Measurements from ENCODE around the gene CLINT1. TPM values are rescaled to one million over a fixed set of nuclear protein-coding genes. Genes with fewer than 3 reads are reported as not detected.

Gene CLINT1
- total RNA-seq, 1 donor from 2014 or later = 72.9 TPM

DNA sequence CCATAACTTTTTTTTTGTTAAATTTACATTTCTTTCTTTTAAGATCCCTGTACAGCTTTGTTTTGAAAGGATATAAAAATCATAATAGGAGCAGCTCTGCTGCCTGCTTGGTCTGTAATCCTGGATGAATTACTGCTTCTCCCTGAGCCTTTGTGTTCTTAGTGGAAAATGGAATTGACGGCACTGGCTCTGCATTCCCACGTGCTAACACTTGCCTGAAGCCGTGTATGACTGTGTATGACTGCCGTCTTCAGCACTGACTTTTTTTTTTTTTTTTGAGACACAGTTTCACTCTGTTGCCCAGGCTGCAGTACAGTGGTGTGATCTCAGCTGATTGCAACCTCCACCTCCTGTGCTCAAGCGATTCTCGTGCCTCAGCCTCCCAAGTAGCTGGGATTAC, 123.0 kb downstream of the CLINT1 start:
- peaks cover 10% of the 10 kb centered on the region for H3K36me3 Mint-ChIP-seq (ENCODE audit: low read depth, unreplicated experiment)
- no peak for DNase-seq (ENCODE audit: low spot score)
- H3K4me1 Mint-ChIP-seq (ENCODE audit: unreplicated experiment) = peaks cover 9% of the 10 kb centered on the region
- H3K27me3 Mint-ChIP-seq (ENCODE audit: unreplicated experiment) = peaks cover 4% of the 10 kb centered on the region
- H3K27ac Mint-ChIP-seq (ENCODE audit: unreplicated experiment) = no peak overlapping the region
- H3K4me3 Mint-ChIP-seq (ENCODE audit: unreplicated experiment) = no peak overlapping the region
- H3K9me3 Mint-ChIP-seq (ENCODE audit: unreplicated experiment) = no peaks in the 10 kb centered on the region
- no peak for TF ChIP-seq CTCF (IDR thresholded peaks at IDR 0.05; ENCODE audit: unreplicated experiment)

Other genes starting within 250 kb of the CLINT1 start
- 0.15 TPM for gene SOX30, start 206.7 kb downstream of the CLINT1 start, total RNA-seq (ENCODE audit: unreplicated experiment)
- gene C5orf52, start 187.6 kb downstream of the CLINT1 start, total RNA-seq (ENCODE audit: unreplicated experiment) = not detected
- gene THG1L, start 127.7 kb downstream of the CLINT1 start, total RNA-seq (ENCODE audit: unreplicated experiment) = 6.4 TPM
- gene LSM11, start 115.4 kb downstream of the CLINT1 start, total RNA-seq (ENCODE audit: unreplicated experiment) = 6.0 TPM